ENCODE measurements around the gene ODAD4.
A peak's percentile ranks its signal among the peaks of the same experiment; 100 is the strongest.

The ODAD4 gene

DNA sequence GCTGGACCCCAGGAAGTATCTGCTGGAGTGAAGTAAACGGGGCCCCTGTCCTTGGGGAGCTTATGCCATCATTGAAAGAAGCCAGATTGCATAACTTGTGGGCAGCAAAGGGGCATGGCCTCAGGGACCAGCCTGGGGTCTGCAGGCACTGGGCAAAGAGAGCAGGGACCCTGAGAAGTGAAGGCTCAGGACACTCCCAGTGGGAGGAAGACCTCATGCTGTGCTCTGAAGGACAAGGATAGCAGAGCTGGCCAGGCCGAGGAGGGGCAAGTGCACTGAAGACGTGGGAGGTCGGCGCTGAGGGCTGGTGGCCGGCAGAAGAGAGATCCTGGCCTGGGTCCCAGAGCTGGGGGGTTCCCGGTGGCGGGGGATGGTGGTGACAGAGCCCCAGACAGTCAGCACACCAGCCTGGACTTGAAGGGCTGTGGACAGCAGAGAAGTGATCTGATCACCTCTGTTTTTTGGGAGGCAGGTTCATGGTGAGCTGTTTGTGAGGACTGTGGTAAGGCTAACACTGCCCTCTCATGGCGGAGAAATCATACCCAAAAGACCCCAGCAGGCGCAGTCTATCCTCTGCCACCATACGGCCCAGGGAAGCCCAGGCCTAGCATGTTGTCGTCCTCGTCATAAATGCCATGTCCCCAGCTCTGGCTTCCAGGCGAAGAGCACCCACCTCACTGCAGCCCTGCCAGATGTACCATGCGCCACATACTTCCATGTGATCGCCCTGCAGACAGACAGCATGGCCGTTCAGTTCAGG, 29.1 kb downstream of the ODAD4 start:
- no peaks in the 10 kb centered on the region for H4K20me1 ChIP-seq (ENCODE audit: insufficient read depth, low read length)
- peak; percentile 54 for TF ChIP-seq CTCF (IDR thresholded peaks at IDR 0.05; ENCODE audit: low read depth, low read length)
- TF ChIP-seq EZH2phosphoT487 (IDR thresholded peaks at IDR 0.05; ENCODE audit: low read depth), result no peak
- 0 out of 2 replicates have a peak, but pooled peaks cover 7% of the 10 kb centered on the region for H3K27me3 ChIP-seq (ENCODE audit: low read depth, low read length)
- no peak overlapping the region for H3K4me2 ChIP-seq (ENCODE audit: low read length)
- no peaks in the 10 kb centered on the region for H3K79me2 ChIP-seq (ENCODE audit: low read length)
- no peak overlapping the region for H3K9ac ChIP-seq (ENCODE audit: low read length)
- no peak overlapping the region for H3K4me3 ChIP-seq (ENCODE audit: low read length)
- no peak overlapping the region for H3K27ac ChIP-seq (ENCODE audit: low read length)
- no peaks in the 10 kb centered on the region for H3K9me3 ChIP-seq (ENCODE audit: insufficient read depth, low read length)
- peaks cover 4% of the 10 kb centered on the region for H3K4me1 ChIP-seq (ENCODE audit: low read length)
- H2AFZ ChIP-seq (ENCODE audit: low read depth, low read length), result no peak overlapping the region
- no peaks in the 10 kb centered on the region for H3K36me3 ChIP-seq (replicated peaks; ENCODE audit: low read depth, low read length)

DNA sequence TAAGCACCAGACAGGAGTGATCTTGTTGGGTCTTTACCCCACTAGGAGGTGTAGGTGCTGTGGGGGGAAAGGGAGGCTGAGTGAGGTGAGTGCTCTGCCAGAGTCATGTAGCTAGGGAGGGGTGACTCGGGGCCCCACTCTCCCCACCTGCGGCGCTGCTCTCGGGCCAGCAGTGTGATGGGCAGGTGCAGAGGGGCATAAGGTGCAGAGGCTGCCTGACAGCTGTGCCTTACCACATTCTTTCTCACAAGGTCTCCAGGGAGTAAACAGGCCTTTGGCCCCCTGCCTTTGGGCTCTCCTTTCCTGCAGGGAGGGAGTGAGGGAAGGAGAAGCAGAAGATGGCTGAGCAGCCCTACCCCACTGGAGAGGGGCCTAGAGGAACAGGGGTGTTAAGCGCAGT, 31.7 kb downstream of the ODAD4 start:
- TF ChIP-seq CTCF (IDR thresholded peaks at IDR 0.05; ENCODE audit: low read depth, low read length), result no peak
- TF ChIP-seq EZH2phosphoT487 (IDR thresholded peaks at IDR 0.05; ENCODE audit: low read depth), result no peak

DNA sequence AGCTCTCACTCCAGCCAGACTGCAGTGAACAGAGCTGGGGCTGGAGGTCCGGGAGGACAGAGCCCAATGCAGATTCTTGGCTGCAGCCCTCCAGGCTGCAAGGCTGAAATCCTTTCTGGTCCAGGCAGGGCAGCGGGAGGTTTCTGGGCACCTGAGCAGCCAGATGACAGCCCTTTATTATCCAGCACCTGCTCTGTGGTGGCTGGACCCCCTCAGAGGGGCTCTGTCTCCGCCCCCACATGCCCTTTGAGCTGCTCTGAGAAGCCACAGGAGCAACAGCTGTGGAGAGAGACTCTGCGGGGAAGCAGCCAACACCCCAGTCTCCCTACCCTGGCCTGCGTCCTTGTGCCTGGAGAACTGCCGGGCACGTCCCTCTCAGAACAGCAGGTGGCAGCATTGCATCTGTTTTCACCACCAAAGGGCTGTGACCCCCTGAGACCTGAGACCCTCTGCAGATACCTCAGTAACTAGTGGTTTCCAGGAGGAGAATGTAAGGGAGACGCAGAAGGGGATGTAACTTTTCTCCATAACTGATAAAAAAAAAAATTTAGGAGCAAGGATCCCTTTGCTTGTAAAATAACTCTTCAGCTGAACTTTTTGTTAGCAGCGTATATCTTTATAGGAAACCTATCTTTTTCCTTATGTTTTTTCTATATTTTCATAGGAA, 32.5 kb downstream of the ODAD4 start:
- H3K4me3 ChIP-seq (ENCODE audit: low read length), result no peak overlapping the region
- peaks cover 5% of the 10 kb centered on the region for H4K20me1 ChIP-seq (ENCODE audit: insufficient read depth, low read length)
- peak; percentile 97 for TF ChIP-seq CTCF (IDR thresholded peaks at IDR 0.05; ENCODE audit: low read depth, low read length)
- no peak for TF ChIP-seq EZH2phosphoT487 (IDR thresholded peaks at IDR 0.05; ENCODE audit: low read depth)
- peak overlapping the region; percentile 9; the same call in 1 of the 2 replicates for H3K9ac ChIP-seq (ENCODE audit: low read length)
- peaks cover 3% of the 10 kb centered on the region for H3K36me3 ChIP-seq (replicated peaks; ENCODE audit: low read depth, low read length)
- no peaks in the 10 kb centered on the region for H3K9me3 ChIP-seq (ENCODE audit: insufficient read depth, low read length)
- H3K4me2 ChIP-seq (ENCODE audit: low read length), result peak overlapping the region; percentile 50
- 0 out of 2 replicates have a peak, but pooled peaks cover 7% of the 10 kb centered on the region for H3K27me3 ChIP-seq (ENCODE audit: low read depth, low read length)
- peak overlapping the region; percentile 51; the same call in 1 of the 2 replicates for H2AFZ ChIP-seq (ENCODE audit: low read depth, low read length)
- peaks cover 13% of the 10 kb centered on the region for H3K79me2 ChIP-seq (ENCODE audit: low read length)
- H3K27ac ChIP-seq (ENCODE audit: low read length), result no peak overlapping the region
- peaks cover 22% of the 10 kb centered on the region for H3K4me1 ChIP-seq (ENCODE audit: low read length)

More for the DNA sequence above, 31.7 kb downstream of the ODAD4 start:
- Histone ChIP-seq H3K27me3 (ENCODE audit: low read depth, low read length) (0 out of 2 replicates have a peak, but pooled peaks cover 7% of the 10 kb centered on the region), H3K4me1 (ENCODE audit: low read length) (peaks cover 16% of the 10 kb centered on the region), H3K36me3 (replicated peaks; ENCODE audit: low read depth, low read length) (no peaks in the 10 kb centered on the region), H3K79me2 (ENCODE audit: low read length) (peaks cover 5% of the 10 kb centered on the region), H3K27ac (ENCODE audit: low read length) (no peak overlapping the region), H3K4me2 (ENCODE audit: low read length) (no peak overlapping the region), H2AFZ (ENCODE audit: low read depth, low read length) (no peak overlapping the region), H3K4me3 (ENCODE audit: low read length) (no peak overlapping the region), H3K9ac (ENCODE audit: low read length) (no peak overlapping the region), H4K20me1 (ENCODE audit: insufficient read depth, low read length) (no peaks in the 10 kb centered on the region), H3K9me3 (ENCODE audit: insufficient read depth, low read length) (no peaks in the 10 kb centered on the region)
